Stimulated activated naive CD8-positive, alpha-beta T cell treated with anti-CD3 and anti-CD28 coated beads, Interleukin-15, Interleukin-2, amounts not matched to agents 100 ng/mL and 50 ng/mL, for 24 hours (primary cell): ENCODE results near the gene TNRC6A.
A peak's percentile ranks its signal among the peaks of the same experiment; 100 is the strongest.

Source experiments
- H3K27ac Mint-ChIP-seq: one replicate; pipeline ENCODE4 v1.8.0; 2021; ENCODE audit warnings: mild to moderate bottlenecking, mixed read lengths
- H3K27me3 Mint-ChIP-seq: one replicate; pipeline ENCODE4 v1.8.0; 2021; ENCODE audit warnings: mixed read lengths
- H3K36me3 Mint-ChIP-seq: one replicate; pipeline ENCODE4 v1.8.0; 2021; ENCODE audit warnings: low read depth, mixed read lengths
- H3K4me1 Mint-ChIP-seq: one replicate; pipeline ENCODE4 v1.8.0; 2021; ENCODE audit warnings: low read depth, mixed read lengths
- H3K4me3 Mint-ChIP-seq: one replicate; pipeline ENCODE4 v1.8.0; 2021; ENCODE audit warnings: mild to moderate bottlenecking, mixed read lengths
- H3K9me3 Mint-ChIP-seq: one replicate; pipeline ENCODE4 v1.8.0; 2021; ENCODE audit warnings: mixed read lengths

Gene TNRC6A

DNA sequence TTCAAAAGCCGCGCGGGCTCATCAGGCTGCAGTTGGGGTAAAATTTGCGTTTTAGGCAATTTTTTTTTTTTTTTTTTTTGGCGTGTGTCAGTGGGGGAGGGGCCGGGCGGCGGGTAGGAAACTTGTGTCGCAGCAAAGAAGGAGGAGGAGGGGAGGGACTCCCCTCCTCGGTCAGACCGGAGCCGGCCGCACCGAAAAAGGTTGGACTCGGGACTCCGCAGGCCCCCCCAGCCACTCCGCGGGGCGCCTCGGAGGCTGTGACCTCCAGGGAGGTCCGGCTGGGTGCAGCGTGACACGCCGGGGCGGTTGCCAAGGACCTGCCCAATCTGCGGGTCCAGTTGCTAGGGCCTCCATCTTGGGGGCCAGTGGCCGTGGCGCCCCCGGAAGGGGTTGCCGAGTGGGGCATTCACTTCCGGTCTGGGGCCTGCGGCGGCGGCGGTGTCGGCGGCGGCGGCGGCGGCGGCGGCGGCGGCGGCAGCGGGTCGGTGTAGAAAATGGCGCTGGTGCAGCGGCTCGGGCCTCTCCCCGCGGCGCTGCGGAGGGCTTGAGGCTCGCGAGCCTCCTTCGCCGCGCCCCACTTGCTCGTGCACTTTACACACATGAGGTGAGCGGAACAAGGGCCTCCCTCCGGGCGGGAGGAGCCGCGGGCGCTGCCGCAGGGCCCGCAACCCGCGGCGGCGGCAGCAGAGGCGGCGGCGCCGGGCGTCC is at the start of gene TNRC6A:
TNRC6A (plus strand) TSS at position 409 of the 708 bp plus-strand sequence; CDS start at position 600, 191 bp downstream.
- Mint-ChIP-seq H3K27me3 (no peaks in the 10 kb centered on the region), H3K36me3 (peaks cover 30% of the 10 kb centered on the region), H3K4me1 (peaks cover 46% of the 10 kb centered on the region), H3K27ac (peak within 1 kb of the TSS; percentile 97), H3K9me3 (no peaks in the 10 kb centered on the region), H3K4me3 (peak within 1 kb of the TSS; percentile 91)

DNA sequence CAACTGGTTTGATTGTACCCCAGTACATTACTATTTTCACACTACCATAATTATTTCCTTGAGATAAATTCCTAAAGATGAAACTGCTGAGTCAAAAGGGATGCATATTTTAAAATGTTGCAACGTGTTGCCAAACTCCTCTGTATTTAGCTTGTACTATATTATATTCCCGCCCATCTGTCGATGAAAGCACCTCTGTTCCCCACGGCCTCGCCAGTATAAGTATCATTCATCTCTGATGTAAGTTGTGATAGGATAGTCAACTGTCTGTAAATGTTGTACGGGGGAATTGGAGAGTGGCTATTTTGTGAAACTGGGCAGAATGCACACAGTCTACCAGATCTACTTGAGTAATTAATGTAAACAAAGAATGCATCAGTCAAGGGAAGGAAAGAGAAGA is 47.7 kb upstream of the TNRC6A start:
- Mint-ChIP-seq H3K27ac (no peak overlapping the region), H3K9me3 (no peaks in the 10 kb centered on the region), H3K4me3 (no peak overlapping the region), H3K36me3 (no peaks in the 10 kb centered on the region), H3K27me3 (peaks cover 22% of the 10 kb centered on the region), H3K4me1 (no peaks in the 10 kb centered on the region)

DNA sequence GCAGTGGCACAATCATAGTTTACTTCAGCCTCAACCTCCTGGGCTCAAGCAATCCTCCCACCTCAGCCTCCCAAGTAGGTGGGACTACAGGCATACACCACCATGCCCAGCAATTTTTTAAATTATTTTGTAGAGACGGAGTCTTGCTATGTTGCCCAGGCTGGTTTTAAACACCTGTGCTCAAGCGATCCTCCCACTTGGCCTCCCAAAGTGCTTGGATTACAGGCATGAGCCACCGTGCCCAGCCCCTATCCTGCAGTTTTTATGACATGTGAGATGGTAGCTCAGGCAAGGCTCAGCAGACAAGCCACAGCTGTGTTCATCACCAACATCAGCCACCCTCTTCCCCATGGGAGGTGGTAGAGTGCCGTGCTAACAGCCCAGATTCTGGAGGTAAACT is 46.2 kb upstream of the TNRC6A start:
- Mint-ChIP-seq H3K4me3 (no peak overlapping the region), H3K36me3 (no peaks in the 10 kb centered on the region), H3K27me3 (peaks cover 23% of the 10 kb centered on the region)

DNA sequence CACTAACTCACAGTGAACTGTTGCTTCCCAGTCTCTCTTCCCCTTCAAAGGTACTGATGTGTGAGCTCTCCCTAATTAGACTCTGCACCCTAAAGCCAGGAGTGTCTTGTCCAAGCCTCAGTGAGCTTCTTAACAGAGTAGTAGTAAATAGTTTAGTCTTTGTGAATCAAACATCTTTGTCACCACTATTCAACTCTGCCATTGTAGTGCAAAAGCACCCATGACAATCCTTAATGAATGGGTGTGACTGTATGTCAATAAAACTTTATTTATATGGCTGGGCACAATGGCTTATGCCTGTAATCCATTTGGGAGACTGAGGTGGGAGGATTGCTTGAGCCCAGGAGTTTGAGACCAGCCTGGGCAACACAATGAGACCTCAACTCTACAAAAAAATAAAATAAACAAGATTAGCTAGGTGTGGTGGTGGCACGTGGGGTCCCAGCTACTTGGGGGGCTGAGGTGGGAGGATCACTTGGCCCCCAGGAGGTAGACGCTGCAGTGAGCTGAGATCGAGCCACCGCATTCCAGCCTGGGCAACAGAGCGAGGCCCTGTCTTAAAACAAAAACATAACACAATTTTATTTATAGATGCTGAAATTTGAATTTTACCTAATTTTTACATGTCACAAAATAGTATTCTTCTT is 45.5 kb upstream of the TNRC6A start:
- peaks cover 26% of the 10 kb centered on the region for H3K27me3 Mint-ChIP-seq
- no peak overlapping the region for H3K4me3 Mint-ChIP-seq
- no peak overlapping the region for H3K27ac Mint-ChIP-seq
- no peaks in the 10 kb centered on the region for H3K9me3 Mint-ChIP-seq
- no peaks in the 10 kb centered on the region for H3K4me1 Mint-ChIP-seq
- H3K36me3 Mint-ChIP-seq: no peaks in the 10 kb centered on the region

More for the DNA sequence above, 46.2 kb upstream of the TNRC6A start:
- H3K4me1 Mint-ChIP-seq: no peaks in the 10 kb centered on the region
- H3K9me3 Mint-ChIP-seq: no peaks in the 10 kb centered on the region
- H3K27ac Mint-ChIP-seq: no peak overlapping the region

- H3K27ac Mint-ChIP-seq: no peak overlapping the region
- no peaks in the 10 kb centered on the region for H3K4me1 Mint-ChIP-seq
- H3K36me3 Mint-ChIP-seq: no peaks in the 10 kb centered on the region
- no peaks in the 10 kb centered on the region for H3K9me3 Mint-ChIP-seq
- H3K27me3 Mint-ChIP-seq: peaks cover 31% of the 10 kb centered on the region
- H3K4me3 Mint-ChIP-seq: no peak overlapping the region
Measured at GRCh38 chr16:24685539-24686432, 43.7 kb upstream of the TNRC6A start.

GRCh38 chr16:24686678-24687077 is 42.8 kb upstream of the TNRC6A start:
- Mint-ChIP-seq H3K36me3 (no peaks in the 10 kb centered on the region), H3K27me3 (peaks cover 29% of the 10 kb centered on the region), H3K4me3 (no peak overlapping the region), H3K9me3 (no peaks in the 10 kb centered on the region), H3K27ac (no peak overlapping the region), H3K4me1 (no peaks in the 10 kb centered on the region)

GRCh38 chr16:24688359-24688758 is 41.1 kb upstream of the TNRC6A start:
- Mint-ChIP-seq H3K4me3 (no peak overlapping the region), H3K9me3 (no peaks in the 10 kb centered on the region), H3K4me1 (no peaks in the 10 kb centered on the region), H3K36me3 (no peaks in the 10 kb centered on the region), H3K27ac (no peak overlapping the region), H3K27me3 (peaks cover 26% of the 10 kb centered on the region)

DNA sequence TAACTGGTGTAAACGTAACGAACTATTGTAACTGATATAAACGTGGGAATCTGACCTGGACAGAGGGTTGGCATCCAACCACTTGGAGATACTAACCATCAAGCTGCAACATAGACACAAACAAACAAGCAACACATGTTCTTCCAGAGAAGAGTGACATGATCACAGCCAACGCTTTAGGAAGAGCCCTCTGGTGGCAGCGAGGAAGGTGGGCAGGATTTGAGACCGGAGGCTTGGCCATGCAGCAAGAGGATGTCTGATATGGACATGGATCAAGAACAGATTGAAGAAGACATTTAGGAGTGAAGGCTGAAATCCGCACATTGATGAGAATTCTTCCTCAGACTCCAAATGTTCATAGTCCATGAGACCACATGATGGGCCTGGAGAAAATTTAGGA is 40.3 kb upstream of the TNRC6A start:
- no peaks in the 10 kb centered on the region for H3K36me3 Mint-ChIP-seq

DNA sequence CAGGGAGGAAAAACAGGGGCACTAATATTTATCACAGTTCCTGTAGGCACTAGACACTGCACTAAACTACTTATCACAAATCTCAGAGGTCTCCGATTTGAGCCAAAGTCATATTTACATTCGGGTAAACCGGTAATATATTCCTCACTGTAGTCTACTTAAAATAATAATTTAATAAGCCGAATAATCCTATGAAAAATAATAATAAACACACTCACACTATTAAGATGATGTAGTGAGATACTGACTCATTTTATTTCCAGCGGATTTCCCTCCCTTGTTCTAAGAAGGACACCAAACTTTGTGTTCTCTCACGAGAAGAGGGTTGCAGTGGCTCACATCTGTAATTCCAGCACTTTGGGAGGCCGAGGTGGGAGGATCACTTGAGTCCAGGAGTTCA is 36.6 kb upstream of the TNRC6A start:
- no peak overlapping the region for H3K27ac Mint-ChIP-seq
- H3K4me1 Mint-ChIP-seq: no peaks in the 10 kb centered on the region

More for the DNA sequence above, 40.3 kb upstream of the TNRC6A start:
- Mint-ChIP-seq H3K9me3 (no peaks in the 10 kb centered on the region), H3K4me1 (no peaks in the 10 kb centered on the region), H3K27ac (no peak overlapping the region), H3K4me3 (no peak overlapping the region), H3K27me3 (peaks cover 29% of the 10 kb centered on the region)

GRCh38 chr16:24694931-24695330 is 34.5 kb upstream of the TNRC6A start:
- Mint-ChIP-seq H3K9me3 (no peaks in the 10 kb centered on the region), H3K27me3 (peaks cover 4% of the 10 kb centered on the region), H3K36me3 (no peaks in the 10 kb centered on the region), H3K4me1 (no peaks in the 10 kb centered on the region), H3K27ac (no peak overlapping the region), H3K4me3 (no peak overlapping the region)

More for the DNA sequence above, 36.6 kb upstream of the TNRC6A start:
- no peak overlapping the region for H3K4me3 Mint-ChIP-seq
- peaks cover 12% of the 10 kb centered on the region for H3K27me3 Mint-ChIP-seq
- H3K9me3 Mint-ChIP-seq: no peaks in the 10 kb centered on the region
- no peaks in the 10 kb centered on the region for H3K36me3 Mint-ChIP-seq

DNA sequence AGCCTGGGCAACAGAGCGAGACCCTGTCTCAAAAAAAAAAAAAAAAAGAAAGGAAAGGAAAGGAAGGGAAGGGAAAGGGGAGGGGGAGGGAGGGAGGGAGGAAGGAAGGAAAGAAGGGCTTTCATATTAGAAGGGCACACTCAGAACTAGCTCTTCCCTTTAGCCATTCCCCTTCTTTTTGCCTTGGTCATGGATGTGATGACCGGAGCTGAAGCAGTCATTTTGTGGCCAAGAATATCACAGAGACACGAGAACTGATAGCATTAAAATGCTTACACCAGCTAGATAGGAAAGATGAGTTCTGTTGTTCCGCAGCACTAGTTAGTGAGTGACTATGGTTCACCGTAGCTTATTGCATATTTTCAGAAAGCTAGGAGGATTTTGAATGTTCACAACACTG is 32.8 kb upstream of the TNRC6A start:
- H3K4me1 Mint-ChIP-seq: peaks cover 4% of the 10 kb centered on the region
- H3K27ac Mint-ChIP-seq: no peak overlapping the region
- H3K4me3 Mint-ChIP-seq: no peak overlapping the region
- H3K27me3 Mint-ChIP-seq: peaks cover 7% of the 10 kb centered on the region
- no peaks in the 10 kb centered on the region for H3K36me3 Mint-ChIP-seq
- no peaks in the 10 kb centered on the region for H3K9me3 Mint-ChIP-seq

DNA sequence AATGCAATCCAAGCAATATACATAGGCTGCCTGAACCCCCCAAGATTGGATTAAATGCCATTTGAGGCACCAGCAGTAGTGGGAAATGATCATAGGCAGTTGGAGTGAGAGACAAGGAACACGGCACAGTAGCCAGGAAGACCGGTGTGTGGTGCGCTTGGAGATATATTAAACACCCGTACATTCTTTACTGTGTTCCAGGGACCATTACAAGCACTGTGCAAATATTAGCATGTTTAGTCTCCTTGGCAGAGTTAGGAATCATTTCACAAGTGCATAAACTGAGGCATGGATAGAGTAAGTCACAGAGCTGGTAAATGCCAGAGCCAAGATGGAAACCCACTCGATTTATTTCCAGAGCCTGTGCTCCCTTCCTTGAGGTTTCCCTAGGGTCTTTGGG is 31.1 kb upstream of the TNRC6A start:
- no peaks in the 10 kb centered on the region for H3K36me3 Mint-ChIP-seq
- no peak overlapping the region for H3K4me3 Mint-ChIP-seq
- no peak overlapping the region for H3K27ac Mint-ChIP-seq

GRCh38 chr16:24699151-24699723 is 30.2 kb upstream of the TNRC6A start:
- no peaks in the 10 kb centered on the region for H3K36me3 Mint-ChIP-seq
- H3K4me1 Mint-ChIP-seq: peaks cover 4% of the 10 kb centered on the region
- no peak overlapping the region for H3K4me3 Mint-ChIP-seq
- no peaks in the 10 kb centered on the region for H3K9me3 Mint-ChIP-seq
- no peak overlapping the region for H3K27ac Mint-ChIP-seq
- peaks cover 8% of the 10 kb centered on the region for H3K27me3 Mint-ChIP-seq

More for the DNA sequence above, 31.1 kb upstream of the TNRC6A start:
- H3K4me1 Mint-ChIP-seq: peaks cover 4% of the 10 kb centered on the region
- peaks cover 12% of the 10 kb centered on the region for H3K27me3 Mint-ChIP-seq
- no peaks in the 10 kb centered on the region for H3K9me3 Mint-ChIP-seq

- Mint-ChIP-seq H3K27ac (no peak overlapping the region), H3K36me3 (no peaks in the 10 kb centered on the region), H3K9me3 (no peaks in the 10 kb centered on the region), H3K4me1 (peaks cover 4% of the 10 kb centered on the region), H3K4me3 (no peak overlapping the region), H3K27me3 (peaks cover 8% of the 10 kb centered on the region)
Measured at GRCh38 chr16:24700549-24701392, 28.7 kb upstream of the TNRC6A start.
